Activated CD4-positive, alpha-beta T cell treated with anti-CD3 and anti-CD28 coated beads, Interleukin-2, amount 10 ng/mL, durations not matched to agents 7 days and 5 days (primary cell): Measurements from ENCODE around the gene EFEMP2. TPM values are rescaled to one million over a fixed set of nuclear protein-coding genes. Genes with fewer than 3 reads are reported as not detected.

Experiments
- CTCF ChIA-PET: fragments of 350-600 bp; sonication (Branson Sonifier 250); formaldehyde crosslinking; loops from one replicate; lab custom pipeline; 2021; ENCODE audit warnings: antibody characterized with exemption; lab: Charles Lee
- POLR2A ChIA-PET: fragments of 350-600 bp; sonication (Branson Sonifier 250); formaldehyde crosslinking; loops from one replicate; lab custom pipeline; 2021; ENCODE audit warnings: antibody characterized with exemption; lab: Charles Lee
- DNase-seq: peaks from one replicate; pipeline ENCODE4 v3.0.0-alpha.2; 2020
- H3K27ac Mint-ChIP-seq: one replicate; pipeline ENCODE4 v1.8.0; 2021; ENCODE audit warnings: mild to moderate bottlenecking, moderate library complexity, mixed read lengths
- H3K27me3 Mint-ChIP-seq: one replicate; pipeline ENCODE4 v1.8.0; 2021; ENCODE audit warnings: mixed read lengths
- H3K36me3 Mint-ChIP-seq: one replicate; pipeline ENCODE4 v1.8.0; 2021; ENCODE audit warnings: low read depth, mixed read lengths
- H3K4me1 Mint-ChIP-seq: one replicate; pipeline ENCODE4 v1.8.0; 2021; ENCODE audit warnings: mixed read lengths
- H3K4me3 Mint-ChIP-seq: one replicate; pipeline ENCODE4 v1.8.0; 2021; ENCODE audit warnings: mild to moderate bottlenecking, moderate library complexity, mixed read lengths
- H3K9me3 Mint-ChIP-seq: one replicate; pipeline ENCODE4 v1.8.0; 2021; ENCODE audit warnings: mixed read lengths
- total RNA-seq, 2 experiments: library from RNA; stranded (reverse); gene quantifications; one replicate each; pipeline ENCODE4 v1.2.3, GENCODE V29; 2021

The EFEMP2 gene
- total RNA-seq, 2 experiments from 2014 or later: 9.0 to 9.7 TPM

- H3K27ac Mint-ChIP-seq: peak within 1 kb of the TSS; percentile 99
- DNase-seq: peak; percentile 96
- peak within 1 kb of the TSS; percentile 97 for H3K4me3 Mint-ChIP-seq
- H3K9me3 Mint-ChIP-seq: no peaks in the 10 kb centered on the region
- H3K4me1 Mint-ChIP-seq: peaks cover 45% of the 10 kb centered on the region
- peaks cover 47% of the 10 kb centered on the region for H3K36me3 Mint-ChIP-seq
- no peaks in the 10 kb centered on the region for H3K27me3 Mint-ChIP-seq
- POLR2A ChIA-PET: interaction anchor here (0.6 to 1.6 kb wide), 5 partner anchors 9 to 181 kb away, joined by 3 to 9 read pairs (median 3); partner anchors contain the start of genes CCDC85B, FIBP and SNX32
- CTCF ChIA-PET: interaction anchor here (0.6 to 25.8 kb wide), 49 partner anchors 10 to 295 kb away, joined by 3 to 590 read pairs (median 4); partner anchors contain the start of genes AP5B1, BANF1, CCDC85B and CTSW
These were observed 12.1 kb downstream of the EFEMP2 start, which contains the start of gene MUS81 for GRCh38 chr11:65860278-65861164. MUS81 (plus strand) TSS chr11:65860433; CDS start chr11:65860754, 321 bp downstream.

GRCh38 chr11:65859812-65860277, 12.8 kb downstream of the EFEMP2 start:
- H3K4me3 Mint-ChIP-seq: peak overlapping the region; percentile 97
- POLR2A ChIA-PET: interaction anchor here (0.6 to 1.6 kb wide), 6 partner anchors 10 to 142 kb away, joined by 3 to 9 read pairs (median 3); partner anchors contain the start of genes BANF1, CCDC85B, EIF1AD and FIBP
- peaks cover 47% of the 10 kb centered on the region for H3K36me3 Mint-ChIP-seq
- peak overlapping the region; percentile 99 for H3K27ac Mint-ChIP-seq
- H3K4me1 Mint-ChIP-seq: peaks cover 49% of the 10 kb centered on the region
- CTCF ChIA-PET: interaction anchor here (0.6 to 25.8 kb wide), 49 partner anchors 9 to 453 kb away, joined by 3 to 590 read pairs (median 4); partner anchors contain the start of genes AP5B1, BANF1, CCDC85B and CTSW
- H3K9me3 Mint-ChIP-seq: no peaks in the 10 kb centered on the region
- DNase-seq: no peak
- H3K27me3 Mint-ChIP-seq: no peaks in the 10 kb centered on the region

GRCh38 chr11:65859095-65859811, 13.3 kb downstream of the EFEMP2 start:
- peak overlapping the region; percentile 99 for H3K27ac Mint-ChIP-seq
- peak; percentile 99 for DNase-seq
- H3K27me3 Mint-ChIP-seq: no peaks in the 10 kb centered on the region
- POLR2A ChIA-PET: interaction anchor here (0.9 to 1.6 kb wide), 4 partner anchors 25 to 143 kb away, joined by 3 to 9 read pairs (median 3); partner anchors contain the start of genes BANF1, CCDC85B, EIF1AD and SNX32
- H3K4me1 Mint-ChIP-seq: peaks cover 55% of the 10 kb centered on the region
- CTCF ChIA-PET: interaction anchor here (0.7 to 25.8 kb wide), 38 partner anchors 9 to 454 kb away, joined by 3 to 590 read pairs (median 4); partner anchors contain the start of genes AP5B1, CCDC85B, CTSW and FIBP
- peak overlapping the region; percentile 97 for H3K4me3 Mint-ChIP-seq
- no peaks in the 10 kb centered on the region for H3K9me3 Mint-ChIP-seq
- peaks cover 51% of the 10 kb centered on the region for H3K36me3 Mint-ChIP-seq

- peaks cover 57% of the 10 kb centered on the region for H3K4me1 Mint-ChIP-seq
- H3K9me3 Mint-ChIP-seq: no peaks in the 10 kb centered on the region
- DNase-seq: no peak
- ChIA-PET POLR2A (interaction anchor here (0.6 to 1.0 kb wide), 3 partner anchors 9 to 138 kb away, joined by 3 read pairs; partner anchors contain the start of gene RNASEH2C), CTCF (interaction anchor here (0.6 to 25.8 kb wide), 11 partner anchors 8 to 438 kb away, joined by 3 to 590 read pairs (median 20); partner anchors contain the start of genes AP5B1, CCDC85B, CTSW and FIBP)
- no peaks in the 10 kb centered on the region for H3K27me3 Mint-ChIP-seq
- H3K4me3 Mint-ChIP-seq: peak overlapping the region; percentile 97
- H3K36me3 Mint-ChIP-seq: peaks cover 53% of the 10 kb centered on the region
- H3K27ac Mint-ChIP-seq: peak overlapping the region; percentile 99
These were observed 13.9 kb downstream of the EFEMP2 start for GRCh38 chr11:65858681-65859087.

- H3K4me1 Mint-ChIP-seq: peaks cover 60% of the 10 kb centered on the region
- H3K4me3 Mint-ChIP-seq: peak within 1 kb of the TSS; percentile 97
- H3K36me3 Mint-ChIP-seq: peaks cover 54% of the 10 kb centered on the region
- peak within 1 kb of the TSS; percentile 99 for H3K27ac Mint-ChIP-seq
- no peaks in the 10 kb centered on the region for H3K9me3 Mint-ChIP-seq
- no peaks in the 10 kb centered on the region for H3K27me3 Mint-ChIP-seq
- POLR2A ChIA-PET: interaction anchor here (0.6 to 1.0 kb wide), 3 partner anchors 9 to 137 kb away, joined by 3 read pairs; partner anchors contain the start of gene RNASEH2C
- DNase-seq: peak; percentile 98
- CTCF ChIA-PET: interaction anchor here (0.6 to 25.8 kb wide), 11 partner anchors 7 to 1136 kb away, joined by 3 to 590 read pairs (median 20); partner anchors contain the start of genes AP5B1, CCDC85B, CTSW and FIBP
These were observed 14.5 kb downstream of the EFEMP2 start, which contains the start of gene CFL1 for GRCh38 chr11:65857853-65858680. CFL1 (minus strand) TSS chr11:65858180; CDS start chr11:65858099, 81 bp downstream.

GRCh38 chr11:65857500-65857852, 15.1 kb downstream of the EFEMP2 start:
- Mint-ChIP-seq H3K27ac (peak overlapping the region; percentile 83), H3K9me3 (no peaks in the 10 kb centered on the region), H3K4me3 (peak overlapping the region; percentile 95), H3K4me1 (peaks cover 54% of the 10 kb centered on the region), H3K36me3 (peaks cover 55% of the 10 kb centered on the region), H3K27me3 (no peaks in the 10 kb centered on the region)
- peak; percentile 66 for DNase-seq
- CTCF ChIA-PET: interaction anchor here (0.6 to 25.8 kb wide), 5 partner anchors 11 to 1135 kb away, joined by 3 to 590 read pairs (median 20); partner anchors contain the start of genes CCDC85B, CTSW, FIBP and KAT5
- POLR2A ChIA-PET: interaction anchor here (0.6 to 1.0 kb wide), 2 partner anchors 36 to 282 kb away, joined by 3 read pairs; no protein-coding TSS in a partner anchor

- peaks cover 50% of the 10 kb centered on the region for H3K4me1 Mint-ChIP-seq
- POLR2A ChIA-PET: interaction anchor here (0.6 kb wide), 1 partner anchor 282 kb away, joined by 3 read pairs; no protein-coding TSS in a partner anchor
- CTCF ChIA-PET: interaction anchor here (1.8 to 25.8 kb wide), 2 partner anchors 31 to 40 kb away, joined by 4 to 590 read pairs; partner anchors contain the start of genes CCDC85B, CTSW and FIBP
- peak; percentile 92 for DNase-seq
- H3K36me3 Mint-ChIP-seq: peaks cover 59% of the 10 kb centered on the region
- no peaks in the 10 kb centered on the region for H3K9me3 Mint-ChIP-seq
- H3K27ac Mint-ChIP-seq: peak overlapping the region; percentile 83
- peak overlapping the region; percentile 95 for H3K4me3 Mint-ChIP-seq
- no peaks in the 10 kb centered on the region for H3K27me3 Mint-ChIP-seq
These were observed 15.7 kb downstream of the EFEMP2 start for GRCh38 chr11:65856689-65857499.

GRCh38 chr11:65855927-65856363, 16.7 kb downstream of the EFEMP2 start:
- H3K27me3 Mint-ChIP-seq: no peaks in the 10 kb centered on the region
- peak overlapping the region; percentile 83 for H3K27ac Mint-ChIP-seq
- H3K4me1 Mint-ChIP-seq: peaks cover 42% of the 10 kb centered on the region
- ChIA-PET POLR2A (no interaction called here), CTCF (no interaction called here)
- no peak for DNase-seq
- no peaks in the 10 kb centered on the region for H3K9me3 Mint-ChIP-seq
- peaks cover 61% of the 10 kb centered on the region for H3K36me3 Mint-ChIP-seq
- H3K4me3 Mint-ChIP-seq: peak overlapping the region; percentile 95

- no peak for DNase-seq
- H3K4me3 Mint-ChIP-seq: peak overlapping the region; percentile 95
- H3K9me3 Mint-ChIP-seq: no peaks in the 10 kb centered on the region
- H3K27ac Mint-ChIP-seq: no peak overlapping the region
- ChIA-PET POLR2A (no interaction called here), CTCF (interaction anchor here (1.7 kb wide), 1 partner anchor 143 kb away, joined by 5 read pairs; the partner anchor contains the start of gene KAT5)
- H3K4me1 Mint-ChIP-seq: peaks cover 40% of the 10 kb centered on the region
- peaks cover 60% of the 10 kb centered on the region for H3K36me3 Mint-ChIP-seq
- no peaks in the 10 kb centered on the region for H3K27me3 Mint-ChIP-seq
These were observed 17.5 kb downstream of the EFEMP2 start for GRCh38 chr11:65854852-65855837.
